Astrocyte of the cerebellum (primary cell): Measurements from ENCODE around the gene OPTC.

Experiments used
- DNase-seq: peaks from one replicate; pipeline ENCODE4 v3.0.0-alpha.2; 2011; ENCODE audit warnings: low read depth
- H3K4me3 ChIP-seq: 2 replicates; pipeline ENCODE4 v1.5.1; 2011; ENCODE audit warnings: mild to moderate bottlenecking, low read depth, low read length, moderate library complexity
- in situ Hi-C: cut with HindIII; loops from 2 replicates; pipeline ENCODE4 v1.10.0; 2017; ENCODE audit warnings: low sequenced_read_pairs
- TF ChIP-seq, protein P1 (sequence below): IDR thresholded peaks from 2 replicates; pipeline ENCODE4 v1.5.1; 2012; ENCODE audit warnings: low read length, low read depth, moderate library complexity, mild to moderate bottlenecking; ENCODE audit errors: missing control alignments

The OPTC gene

DNA sequence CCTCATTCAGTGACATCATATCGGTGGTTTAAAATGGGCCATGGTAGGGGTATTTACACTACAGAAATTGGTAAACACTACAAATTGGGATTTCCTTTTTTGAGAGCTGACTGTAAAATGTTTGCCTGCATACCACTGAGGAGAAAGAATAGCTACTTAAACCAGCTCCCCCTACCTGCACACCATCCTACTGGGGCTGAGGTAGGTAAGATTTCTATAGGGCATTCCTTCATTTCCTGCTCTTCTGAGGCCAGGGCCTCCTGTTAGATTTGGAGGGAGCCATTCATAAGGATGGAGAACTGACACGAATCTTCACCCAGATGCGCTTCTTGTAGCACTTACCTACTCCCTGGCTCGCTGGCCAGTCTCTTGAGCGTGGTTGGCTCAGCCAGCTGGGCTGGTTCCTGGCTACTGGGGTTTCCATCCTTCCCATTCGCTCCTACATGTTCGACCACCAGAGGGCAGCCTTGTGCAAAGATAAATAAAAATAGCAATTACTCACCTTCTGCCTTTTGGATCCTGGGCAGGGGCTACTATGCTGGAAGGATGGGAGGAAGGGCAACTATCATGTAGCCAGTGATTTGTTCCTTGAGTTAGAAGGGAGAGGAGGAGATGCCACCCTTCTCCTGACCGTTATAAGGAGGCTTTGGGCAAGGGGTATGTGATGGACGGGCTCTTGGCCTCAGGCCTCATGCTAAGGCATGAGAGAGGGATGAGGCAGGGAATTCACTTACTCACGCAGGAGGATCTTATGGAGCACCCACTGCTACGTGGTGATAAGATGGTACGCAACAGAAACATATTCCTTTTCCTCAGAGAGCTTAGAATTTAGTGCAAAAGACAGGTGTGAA is 10.7 kb downstream of the OPTC start:
- peak; percentile 57 for DNase-seq
- H3K4me3 ChIP-seq, result no peak overlapping the region
- in situ Hi-C loops, result loop anchor here (25.0 kb wide), 1 partner anchor 208 kb away; no protein-coding TSS in a partner anchor
- TF ChIP-seq, protein P1, sequence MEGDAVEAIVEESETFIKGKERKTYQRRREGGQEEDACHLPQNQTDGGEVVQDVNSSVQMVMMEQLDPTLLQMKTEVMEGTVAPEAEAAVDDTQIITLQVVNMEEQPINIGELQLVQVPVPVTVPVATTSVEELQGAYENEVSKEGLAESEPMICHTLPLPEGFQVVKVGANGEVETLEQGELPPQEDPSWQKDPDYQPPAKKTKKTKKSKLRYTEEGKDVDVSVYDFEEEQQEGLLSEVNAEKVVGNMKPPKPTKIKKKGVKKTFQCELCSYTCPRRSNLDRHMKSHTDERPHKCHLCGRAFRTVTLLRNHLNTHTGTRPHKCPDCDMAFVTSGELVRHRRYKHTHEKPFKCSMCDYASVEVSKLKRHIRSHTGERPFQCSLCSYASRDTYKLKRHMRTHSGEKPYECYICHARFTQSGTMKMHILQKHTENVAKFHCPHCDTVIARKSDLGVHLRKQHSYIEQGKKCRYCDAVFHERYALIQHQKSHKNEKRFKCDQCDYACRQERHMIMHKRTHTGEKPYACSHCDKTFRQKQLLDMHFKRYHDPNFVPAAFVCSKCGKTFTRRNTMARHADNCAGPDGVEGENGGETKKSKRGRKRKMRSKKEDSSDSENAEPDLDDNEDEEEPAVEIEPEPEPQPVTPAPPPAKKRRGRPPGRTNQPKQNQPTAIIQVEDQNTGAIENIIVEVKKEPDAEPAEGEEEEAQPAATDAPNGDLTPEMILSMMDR, result peak; percentile 77

DNA sequence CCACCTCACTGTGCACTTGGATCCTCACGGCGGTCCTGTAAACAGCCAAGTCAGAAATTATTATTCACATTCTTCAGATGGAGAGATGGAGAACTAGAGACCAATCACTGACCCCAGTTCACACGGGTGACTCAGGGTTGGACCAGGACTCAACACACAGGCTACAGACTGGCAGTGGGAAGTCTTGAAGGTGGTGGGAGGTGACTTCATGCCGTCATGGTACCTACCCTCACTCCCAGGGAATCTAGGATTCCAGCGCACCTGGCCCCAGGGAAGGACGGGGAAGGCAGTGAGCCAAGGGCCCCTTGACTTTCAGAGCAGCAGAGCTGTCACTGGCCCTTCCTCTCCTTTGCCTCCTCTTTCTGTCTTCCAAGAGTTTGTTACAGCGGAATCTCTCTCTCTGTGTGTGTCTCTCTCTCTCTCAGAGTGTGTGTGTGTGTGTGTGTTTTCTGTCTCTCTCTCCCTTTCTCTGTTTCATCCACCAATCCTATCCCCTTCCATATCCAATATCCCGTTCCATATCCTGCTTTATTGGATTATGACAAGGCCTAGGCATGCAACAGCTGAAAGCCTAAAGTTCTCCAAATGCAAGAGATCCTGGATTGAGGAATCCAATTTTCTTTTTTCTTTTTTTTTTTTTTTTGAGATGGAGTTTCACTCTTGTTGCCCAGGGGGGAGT is 11.7 kb downstream of the OPTC start:
- no peak for DNase-seq
- TF ChIP-seq, protein P1, result no peak
- in situ Hi-C loops, result loop anchor here (25.0 kb wide), 1 partner anchor 207 kb away; no protein-coding TSS in a partner anchor
- no peak overlapping the region for H3K4me3 ChIP-seq

DNA sequence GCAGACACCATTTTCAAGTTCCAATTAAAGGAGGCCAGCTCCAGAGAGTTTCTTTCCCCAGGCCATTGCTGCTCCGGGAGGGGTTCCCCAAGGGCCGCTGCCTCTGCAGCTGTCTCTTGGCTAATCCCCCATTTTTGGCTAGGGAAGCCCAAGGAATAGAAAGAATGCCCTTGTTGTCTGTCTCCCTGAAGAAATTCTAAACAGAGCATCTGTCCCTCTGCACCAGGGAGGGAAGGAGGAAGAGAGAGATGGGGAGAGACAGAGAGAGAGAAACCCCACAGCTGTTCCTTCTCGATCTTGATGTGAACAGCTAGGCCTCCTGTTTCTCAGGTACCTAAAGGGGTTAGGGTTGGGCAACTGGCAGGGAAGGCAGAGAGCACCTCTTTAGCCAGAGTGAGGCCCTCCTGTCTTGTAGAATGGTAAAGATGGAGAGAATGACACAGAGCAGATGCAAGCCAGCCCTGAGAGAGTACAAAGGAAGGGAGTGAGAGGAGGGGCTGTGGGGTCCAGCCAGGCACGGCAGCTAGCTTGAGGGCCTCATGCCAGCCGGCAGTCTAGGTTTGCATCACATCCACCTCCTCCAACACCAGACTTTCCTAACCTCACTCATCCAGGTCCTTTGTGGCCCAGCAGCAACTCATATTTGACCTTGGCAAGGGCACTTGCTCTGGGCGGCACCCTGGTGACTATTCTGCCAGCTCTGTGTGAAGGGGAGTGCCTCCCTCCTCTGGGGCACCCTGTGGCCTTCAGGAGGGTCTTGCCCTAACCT is 13.1 kb downstream of the OPTC start:
- TF ChIP-seq, protein P1, result no peak
- DNase-seq, result no peak
- in situ Hi-C loops, result loop anchor here (25.0 kb wide), 1 partner anchor 205 kb away; no protein-coding TSS in a partner anchor
- H3K4me3 ChIP-seq, result no peak overlapping the region

- H3K4me3 ChIP-seq, result no peak overlapping the region
- DNase-seq, result no peak
- TF ChIP-seq, protein P1, result no peak
- in situ Hi-C loops, result loop anchor here (25.0 kb wide), 1 partner anchor 205 kb away; no protein-coding TSS in a partner anchor
Observed at GRCh38 chr1:203507759-203508158, 13.8 kb downstream of the OPTC start.

GRCh38 chr1:203508463-203509073 is 14.6 kb downstream of the OPTC start:
- no peak overlapping the region for H3K4me3 ChIP-seq
- no peak for DNase-seq
- in situ Hi-C loops, result loop anchor here (25.0 kb wide), 1 partner anchor 204 kb away; no protein-coding TSS in a partner anchor
- TF ChIP-seq, protein P1, result peak; percentile 17
